ENCODE results near the gene PDE4A. TPM values are rescaled to one million over a fixed set of nuclear protein-coding genes. Genes with fewer than 3 reads are reported as not detected.

Gene PDE4A
- total and polyA plus RNA-seq, 2 donors (not counting 3 experiments of a cell fraction or from before 2014, with no cell fraction given) = 3.8 to 10.0 TPM

DNA sequence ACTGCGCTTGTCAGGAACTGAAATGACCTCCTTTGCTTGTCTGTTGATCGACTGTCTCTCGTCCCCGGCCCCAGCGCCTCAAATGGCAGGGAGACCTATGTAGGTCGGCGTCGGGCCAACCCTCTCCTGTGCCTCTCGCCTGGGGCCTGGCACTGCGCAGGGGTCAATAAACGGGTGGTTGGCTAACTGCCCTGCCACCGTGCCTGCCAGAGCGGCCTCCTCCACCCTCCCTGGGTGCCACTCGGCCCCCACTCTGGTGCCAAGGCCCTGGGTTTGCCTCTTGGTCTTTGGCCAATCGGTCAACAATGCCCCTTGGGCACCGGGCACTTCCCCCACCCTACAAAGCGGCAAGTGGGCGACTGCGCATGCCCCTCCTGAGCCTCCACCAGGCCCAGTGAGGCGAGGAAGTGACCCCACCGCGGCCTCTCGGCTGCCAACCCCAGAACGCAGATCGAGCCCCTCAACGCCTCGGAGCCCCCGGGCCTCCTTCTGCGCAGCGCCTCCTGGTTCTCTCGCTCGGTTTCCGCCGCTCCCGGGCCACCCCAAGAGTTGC, 81.7 kb downstream of the PDE4A start:
- Histone ChIP-seq H3K9ac (replicated peaks; ENCODE audit: extremely low read depth, insufficient read depth, low read length) (peak overlapping the region; percentile 99), H3K4me1 (ENCODE audit: control insufficient read depth, extremely low read depth, insufficient read depth, low read length) (peaks cover 7% of the 10 kb centered on the region), H3K27ac (ENCODE audit: insufficient read depth, low read depth, low read length) (peak overlapping the region; percentile 94), H3K36me3 (ENCODE audit: control insufficient read depth in 2 of 2, extremely low read depth in 1 of 2, insufficient read depth in 2 of 2, low read length in 2 of 2) (peaks cover 6 to 10% of the 10 kb centered on the region in 2 experiments), H3K4me3 (replicated peaks in 1 of 3; ENCODE audit: insufficient read depth in 1 of 3, low read depth in 1 of 3, low read length in 3 of 3) (peak overlapping the region; percentile 28 to 89 (median 75)), H3K9me1 (replicated peaks; ENCODE audit: control insufficient read depth, extremely low read depth, insufficient read depth, low read length) (no peaks in the 10 kb centered on the region), H3K4me2 (ENCODE audit: insufficient read depth, low read length) (peak overlapping the region; percentile 77), H4K20me1 (replicated peaks; ENCODE audit: control insufficient read depth, extremely low read depth, insufficient read depth, low read length) (no peaks in the 10 kb centered on the region), H3K79me2 (ENCODE audit: control insufficient read depth, insufficient read depth, low read length) (peaks cover 44% of the 10 kb centered on the region), H2AFZ (ENCODE audit: low read depth, low read length) (peak overlapping the region; percentile 43), H3K27me3 (ENCODE audit: control insufficient read depth in 2 of 2, insufficient read depth in 2 of 2, low read length in 2 of 2) (no peaks in the 10 kb centered on the region), H3K9me3 (replicated peaks; ENCODE audit: control insufficient read depth, insufficient read depth, low read length) (no peaks in the 10 kb centered on the region)
- dilution Hi-C loops (cut with MboI; ENCODE audit: extremely low pct_ligation_motif_present, low sequenced_read_pairs) (no loop called here), intact Hi-C loops (cut with micrococcal nuclease) (loop anchor here (1.0 to 10.0 kb wide), 3 partner anchors 64 to 593 kb away; partner anchors contain the start of genes ILF3 and KRI1)
- DNase-seq (ENCODE audit: low read depth, low spot score) (peak; percentile 77), FAIRE-seq (peak; percentile 66)
- no peak for TF ChIP-seq POLR2AphosphoS5 (IDR thresholded peaks at IDR 0.05; ENCODE audit: insufficient read depth, low read depth, low read length)
- no peak for TF ChIP-seq FOS (IDR thresholded peaks at IDR 0.05; ENCODE audit: borderline replicate concordance, insufficient read depth, low read length)
- TF ChIP-seq, protein P1, sequence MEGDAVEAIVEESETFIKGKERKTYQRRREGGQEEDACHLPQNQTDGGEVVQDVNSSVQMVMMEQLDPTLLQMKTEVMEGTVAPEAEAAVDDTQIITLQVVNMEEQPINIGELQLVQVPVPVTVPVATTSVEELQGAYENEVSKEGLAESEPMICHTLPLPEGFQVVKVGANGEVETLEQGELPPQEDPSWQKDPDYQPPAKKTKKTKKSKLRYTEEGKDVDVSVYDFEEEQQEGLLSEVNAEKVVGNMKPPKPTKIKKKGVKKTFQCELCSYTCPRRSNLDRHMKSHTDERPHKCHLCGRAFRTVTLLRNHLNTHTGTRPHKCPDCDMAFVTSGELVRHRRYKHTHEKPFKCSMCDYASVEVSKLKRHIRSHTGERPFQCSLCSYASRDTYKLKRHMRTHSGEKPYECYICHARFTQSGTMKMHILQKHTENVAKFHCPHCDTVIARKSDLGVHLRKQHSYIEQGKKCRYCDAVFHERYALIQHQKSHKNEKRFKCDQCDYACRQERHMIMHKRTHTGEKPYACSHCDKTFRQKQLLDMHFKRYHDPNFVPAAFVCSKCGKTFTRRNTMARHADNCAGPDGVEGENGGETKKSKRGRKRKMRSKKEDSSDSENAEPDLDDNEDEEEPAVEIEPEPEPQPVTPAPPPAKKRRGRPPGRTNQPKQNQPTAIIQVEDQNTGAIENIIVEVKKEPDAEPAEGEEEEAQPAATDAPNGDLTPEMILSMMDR (IDR thresholded peaks at IDR 0.05; ENCODE audit: extremely low read depth in 1 of 2, insufficient read depth in 1 of 2, low read depth in 1 of 2, low read length in 2 of 2) = no peak
- no peak for TF ChIP-seq GATA2 (IDR thresholded peaks at IDR 0.05; ENCODE audit: insufficient read depth, insufficient read length, low read depth, low read length)
- TF ChIP-seq MYC (IDR thresholded peaks at IDR 0.05; ENCODE audit: low read depth, low read length) = no peak
- TF ChIP-seq POLR2A (IDR thresholded peaks at IDR 0.05; ENCODE audit: low read depth, low read length) = no peak
- TSS peak; percentile 34 for BruUV-seq (replicated peaks)
- ChIA-PET POLR2A (no interaction called here), CTCF (no interaction called here)

All from endothelial cell of umbilical vein (primary cell).